B cell (primary cell): ENCODE results near the gene MICU1. TPM values are rescaled to one million over a fixed set of nuclear protein-coding genes. Genes with fewer than 3 reads are reported as not detected.

Source experiments
- ATAC-seq: fragments of 200-7000 bp; cut with Tn5 transposase; one replicate; pipeline ENCODE4 v1.10.0; 2021; ENCODE audit warnings: low read depth, mild to moderate bottlenecking, moderate number of reproducible peaks, moderate library complexity
- CTCF ChIA-PET: fragments of 350-600 bp; sonication (Branson Sonifier 250); formaldehyde crosslinking; loops from one replicate; lab custom pipeline; 2021; ENCODE audit warnings: antibody characterized with exemption, inconsistent platforms; lab: Charles Lee
- POLR2A ChIA-PET: fragments of 350-600 bp; sonication (Branson Sonifier 250); formaldehyde crosslinking; loops from one replicate; lab custom pipeline; 2021; ENCODE audit warnings: antibody characterized with exemption; lab: Charles Lee
- DNase-seq: peaks from one replicate; pipeline ENCODE4 v3.0.0; 2013
- H2AFZ ChIP-seq: 2 replicates; pipeline ENCODE4 v1.6.1; 2012; ENCODE audit warnings: mild to moderate bottlenecking, low read depth, low read length; ENCODE audit not compliant: insufficient read depth, poor library complexity, severe bottlenecking
- H3K27ac ChIP-seq, 2 donors: 1 replicate in 1 of 2; 2 replicates in 1 of 2; pipeline ENCODE4 v1.5.1; 2012 to 2013; ENCODE audit warnings: low read length in 2 of 2, mild to moderate bottlenecking in 2 of 2, moderate library complexity in 1 of 2
- H3K27me3 ChIP-seq, 4 experiments: fragments of 200-600 bp in 1 of 4; sonication (generic) in 1 of 4; replicated peaks in 1 of 4; 1 replicate in 2 of 4; 2 replicates in 2 of 4; pipeline versions ENCODE4 v1.6.1 to v1.7.0; 2013 to 2016; ENCODE audit warnings: low read length in 3 of 4, mild to moderate bottlenecking in 2 of 4, mixed read lengths in 1 of 4, moderate library complexity in 1 of 4; ENCODE audit not compliant: insufficient read depth in 4 of 4, control insufficient read depth in 3 of 4; ENCODE audit errors: control extremely low read depth in 1 of 4
- H3K36me3 ChIP-seq, 2 experiments: replicated peaks in 1 of 2; 1 replicate in 1 of 2; 2 replicates in 1 of 2; pipeline versions ENCODE4 v1.6.1 to v1.7.1; 2013; ENCODE audit warnings: low read length in 1 of 2; ENCODE audit not compliant: insufficient read depth in 2 of 2, control insufficient read depth in 1 of 2; ENCODE audit errors: control extremely low read depth in 1 of 2, extremely low read depth in 1 of 2
- H3K4me1 ChIP-seq, 2 donors: fragments of 200-600 bp in 1 of 2; sonication (generic) in 1 of 2; 1 replicate in 1 of 2; 2 replicates in 1 of 2; pipeline versions ENCODE4 v1.5.1 to v1.6.1; 2013 to 2017; ENCODE audit warnings: low read length in 2 of 2; ENCODE audit not compliant: control insufficient read depth in 2 of 2, insufficient read depth in 2 of 2
- H3K4me2 ChIP-seq: replicated peaks from 2 replicates; pipeline ENCODE3; 2012; ENCODE audit warnings: mild to moderate bottlenecking, low read depth, low read length; ENCODE audit not compliant: poor library complexity, severe bottlenecking
- H3K4me3 ChIP-seq, 5 experiments: fragments of 200-600 bp in 1 of 5; sonication (generic) in 1 of 5; 1 replicate in 3 of 5; 2 replicates in 2 of 5; pipeline versions ENCODE4 v1.5.1 to v1.7.0; 2011 to 2016; ENCODE audit warnings: low read length in 4 of 5, mild to moderate bottlenecking in 4 of 5, low read depth in 2 of 5, control low read depth in 1 of 5, moderate library complexity in 1 of 5; ENCODE audit not compliant: insufficient read depth in 1 of 5; ENCODE audit errors: control extremely low read depth in 1 of 5, extremely low read depth in 1 of 5
- H3K79me2 ChIP-seq: fragments of 200-600 bp; sonication (generic); one replicate; pipeline ENCODE4 v1.6.0; 2016; ENCODE audit warnings: low read length; ENCODE audit not compliant: control insufficient read depth, insufficient read depth
- H3K9ac ChIP-seq: fragments of 200-600 bp; sonication (generic); 2 replicates; pipeline ENCODE4 v1.6.1; 2017; ENCODE audit warnings: mild to moderate bottlenecking, low read length, moderate library complexity
- H3K9me3 ChIP-seq, 3 donors: one replicate each; pipeline versions ENCODE4 v1.6.1 to v1.7.1; 2013; ENCODE audit warnings: low read length in 2 of 3; ENCODE audit not compliant: control insufficient read depth in 2 of 3, insufficient read depth in 1 of 3; ENCODE audit errors: control extremely low read depth in 1 of 3
- H4K20me1 ChIP-seq: 2 replicates; pipeline ENCODE4 v1.6.0; 2012; ENCODE audit warnings: mild to moderate bottlenecking, low read length; ENCODE audit not compliant: insufficient read depth, control insufficient read depth, poor library complexity, severe bottlenecking
- H3K27ac Mint-ChIP-seq: one replicate; pipeline ENCODE4 v1.8.0; 2021; ENCODE audit warnings: mixed read lengths
- H3K27me3 Mint-ChIP-seq: one replicate; pipeline ENCODE4 v1.8.0; 2021; ENCODE audit warnings: mixed read lengths
- H3K4me1 Mint-ChIP-seq: one replicate; pipeline ENCODE4 v1.8.0; 2021; ENCODE audit warnings: mixed read lengths
- H3K4me3 Mint-ChIP-seq: one replicate; pipeline ENCODE4 v1.8.0; 2021; ENCODE audit warnings: mixed read lengths
- H3K9me3 Mint-ChIP-seq: one replicate; pipeline ENCODE4 v1.8.0; 2022; ENCODE audit warnings: mixed read lengths; ENCODE audit not compliant: insufficient read depth
- EZH2 ChIP-seq: IDR thresholded peaks from 2 replicates; pipeline ENCODE4 v1.6.1; 2012; ENCODE audit warnings: borderline replicate concordance, low read depth, mild to moderate bottlenecking, moderate library complexity, low read length; ENCODE audit not compliant: insufficient read depth, poor library complexity, severe bottlenecking
- WGBS: methylation state at CpG from one replicate; pipeline ENCODE4 v1.1.5; 2013; ENCODE audit warnings: missing lambda C conversion rate; ENCODE audit not compliant: insufficient coverage; 5-methylcytosine and 5-hydroxymethylcytosine counted together
- intact Hi-C: fragments of 100-400 bp; cut with micrococcal nuclease; formaldehyde crosslinking; loops from one replicate; pipeline ENCODE4 v1.10.0; 2022
- polyA plus RNA-seq: library from polyadenylated mRNA; depleted of rRNA; stranded (reverse); fragments of >200 nt; gene quantifications from 2 replicates; pipeline ENCODE4 v1.2.3, GENCODE V29; 2012
- total RNA-seq, 2 donors: library from RNA; stranded (reverse); fragments of 120-200 nt in 1 of 2; gene quantifications; 1 replicate in 1 of 2; 2 replicates in 1 of 2; pipeline versions ENCODE4 v1.2.3 to v1.2.4, GENCODE V29; 2013 to 2022
- TF ChIP-seq, protein P1 (sequence below): fragments of 200-600 bp; IDR thresholded peaks from one replicate; pipeline ENCODE4 v1.8.0; 2022; ENCODE audit warnings: antibody characterized with exemption, mild to moderate bottlenecking

The MICU1 gene
- total and polyA plus RNA-seq, 2 donors (not counting 1 experiment from before 2014, with no cell fraction given) = 12.0 to 34.7 TPM

DNA sequence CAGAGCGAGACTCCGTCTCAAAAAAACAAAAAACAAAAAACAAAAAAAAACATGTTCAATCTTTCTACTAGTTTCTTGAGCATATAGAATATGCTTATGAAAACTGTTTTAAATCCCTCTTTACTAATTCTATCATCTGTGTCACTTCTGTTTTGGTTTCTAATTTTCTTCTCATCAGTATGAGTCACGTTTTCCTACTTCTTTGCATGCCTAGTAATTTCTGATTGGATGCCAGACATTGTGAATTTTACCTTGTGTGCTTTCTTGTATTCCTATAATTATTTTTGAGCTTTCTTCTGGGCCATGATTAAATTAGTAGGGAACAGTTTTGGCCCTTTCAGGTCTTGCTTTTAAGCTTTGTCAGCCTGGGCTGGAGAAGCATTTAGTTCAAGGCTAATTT is 9.9 kb downstream of the MICU1 start:
- CTCF ChIA-PET = no interaction called here
- intact Hi-C loops = no loop called here
- no CpG with 5 or more reads among the region's 3 CpGs for WGBS
- no peaks in the 10 kb centered on the region for H3K27me3 Mint-ChIP-seq
- H3K4me3 Mint-ChIP-seq = no peak overlapping the region
- POLR2A ChIA-PET = no interaction called here
- Histone ChIP-seq H2AFZ (no peak overlapping the region), H3K4me3 (no peak overlapping the region), H4K20me1 (peaks cover 3% of the 10 kb centered on the region), H3K27me3 (no peaks in the 10 kb centered on the region), H3K36me3 (no peaks in the 10 kb centered on the region), H3K4me1 (peaks cover 4% of the 10 kb centered on the region in 2 donors), H3K9me3 (peaks cover 0 to 7% (median 0%) of the 10 kb centered on the region in 3 donors), H3K4me2 (no peak overlapping the region), H3K27ac (no peak overlapping the region), H3K9ac (no peak overlapping the region), H3K79me2 (peaks cover 36% of the 10 kb centered on the region)
- ATAC-seq = no peak
- H3K4me1 Mint-ChIP-seq = peaks cover 9% of the 10 kb centered on the region
- DNase-seq = no peak
- no peak overlapping the region for H3K27ac Mint-ChIP-seq
- H3K9me3 Mint-ChIP-seq = peaks cover 3% of the 10 kb centered on the region
- TF ChIP-seq EZH2 = no peak
- TF ChIP-seq, protein P1, sequence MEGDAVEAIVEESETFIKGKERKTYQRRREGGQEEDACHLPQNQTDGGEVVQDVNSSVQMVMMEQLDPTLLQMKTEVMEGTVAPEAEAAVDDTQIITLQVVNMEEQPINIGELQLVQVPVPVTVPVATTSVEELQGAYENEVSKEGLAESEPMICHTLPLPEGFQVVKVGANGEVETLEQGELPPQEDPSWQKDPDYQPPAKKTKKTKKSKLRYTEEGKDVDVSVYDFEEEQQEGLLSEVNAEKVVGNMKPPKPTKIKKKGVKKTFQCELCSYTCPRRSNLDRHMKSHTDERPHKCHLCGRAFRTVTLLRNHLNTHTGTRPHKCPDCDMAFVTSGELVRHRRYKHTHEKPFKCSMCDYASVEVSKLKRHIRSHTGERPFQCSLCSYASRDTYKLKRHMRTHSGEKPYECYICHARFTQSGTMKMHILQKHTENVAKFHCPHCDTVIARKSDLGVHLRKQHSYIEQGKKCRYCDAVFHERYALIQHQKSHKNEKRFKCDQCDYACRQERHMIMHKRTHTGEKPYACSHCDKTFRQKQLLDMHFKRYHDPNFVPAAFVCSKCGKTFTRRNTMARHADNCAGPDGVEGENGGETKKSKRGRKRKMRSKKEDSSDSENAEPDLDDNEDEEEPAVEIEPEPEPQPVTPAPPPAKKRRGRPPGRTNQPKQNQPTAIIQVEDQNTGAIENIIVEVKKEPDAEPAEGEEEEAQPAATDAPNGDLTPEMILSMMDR = no peak

DNA sequence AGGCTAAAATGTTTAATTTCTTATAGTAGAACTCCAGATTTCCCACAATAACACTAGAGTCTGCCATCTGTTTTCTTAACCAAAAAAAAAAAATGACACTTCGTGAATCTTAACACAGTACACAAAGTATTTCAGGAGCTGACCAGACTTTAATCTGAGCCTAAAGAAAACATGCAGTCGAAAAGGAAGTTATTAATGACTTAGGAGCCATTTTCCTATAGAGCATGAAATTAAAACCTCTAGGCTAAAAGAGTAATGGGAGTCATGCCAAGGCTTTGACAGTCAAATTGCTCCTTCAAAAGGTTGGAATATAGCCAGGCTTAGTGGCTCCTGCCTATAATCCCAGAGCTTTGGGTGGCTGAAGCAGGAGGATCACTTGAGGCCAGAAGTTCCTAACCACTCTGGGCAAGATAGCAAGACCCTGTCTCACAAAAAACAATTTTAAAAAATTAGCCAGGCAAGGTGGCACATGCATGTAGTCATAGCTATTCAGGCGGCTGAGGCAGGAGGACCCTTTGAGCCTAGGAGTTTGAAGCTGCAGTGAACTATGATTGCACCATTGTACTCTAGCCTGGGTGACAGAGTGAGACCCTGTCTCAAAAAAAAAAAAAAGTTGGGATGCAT is 13.6 kb downstream of the MICU1 start:
- no peak for ATAC-seq
- Histone ChIP-seq H3K36me3 (no peaks in the 10 kb centered on the region), H3K27me3 (no peaks in the 10 kb centered on the region), H3K4me2 (peak overlapping the region; percentile 7), H3K4me1 (peaks cover 4% of the 10 kb centered on the region in 2 donors), H3K9me3 (peaks cover 0 to 11% (median 0%) of the 10 kb centered on the region in 3 donors), H3K79me2 (peaks cover 48% of the 10 kb centered on the region), H3K4me3 (peak overlapping the region in 1 of 5 experiments; percentile 15), H3K27ac (peak overlapping the region in 1 of 2 donors; percentile 4), H3K9ac (peak overlapping the region; percentile 32), H4K20me1 (peaks cover 5% of the 10 kb centered on the region), H2AFZ (no peak overlapping the region)
- Mint-ChIP-seq H3K27me3 (no peaks in the 10 kb centered on the region), H3K27ac (peak overlapping the region; percentile 75), H3K9me3 (peaks cover 8% of the 10 kb centered on the region), H3K4me3 (peak overlapping the region; percentile 54), H3K4me1 (peaks cover 21% of the 10 kb centered on the region)
- TF ChIP-seq, protein P1 = no peak
- TF ChIP-seq EZH2 = no peak
- DNase-seq = no peak
- POLR2A ChIA-PET = interaction anchor here (0.7 kb wide), 2 partner anchors 41 to 655 kb away, joined by 3 read pairs; no protein-coding TSS in a partner anchor
- WGBS = 100% methylated on average over 1 of the region's 3 CpGs
- CTCF ChIA-PET = interaction anchor here (0.9 kb wide), 1 partner anchor 580 kb away, joined by 7 read pairs; no protein-coding TSS in a partner anchor
- intact Hi-C loops = no loop called here
